B cell (primary cell): Measurements from ENCODE around the gene ABHD18. TPM values are rescaled to one million over a fixed set of nuclear protein-coding genes. Genes with fewer than 3 reads are reported as not detected.

Source experiments
- ATAC-seq: fragments of 200-7000 bp; cut with Tn5 transposase; one replicate; pipeline ENCODE4 v1.10.0; 2021; ENCODE audit warnings: low read depth, mild to moderate bottlenecking, moderate number of reproducible peaks, moderate library complexity
- CTCF ChIA-PET: fragments of 350-600 bp; sonication (Branson Sonifier 250); formaldehyde crosslinking; loops from one replicate; lab custom pipeline; 2021; ENCODE audit warnings: antibody characterized with exemption, inconsistent platforms; lab: Charles Lee
- POLR2A ChIA-PET: fragments of 350-600 bp; sonication (Branson Sonifier 250); formaldehyde crosslinking; loops from one replicate; lab custom pipeline; 2021; ENCODE audit warnings: antibody characterized with exemption; lab: Charles Lee
- DNase-seq: peaks from one replicate; pipeline ENCODE4 v3.0.0; 2013
- H2AFZ ChIP-seq: 2 replicates; pipeline ENCODE4 v1.6.1; 2012; ENCODE audit warnings: mild to moderate bottlenecking, low read depth, low read length; ENCODE audit not compliant: insufficient read depth, poor library complexity, severe bottlenecking
- H3K27ac ChIP-seq, 2 donors: 1 replicate in 1 of 2; 2 replicates in 1 of 2; pipeline ENCODE4 v1.5.1; 2012 to 2013; ENCODE audit warnings: low read length in 2 of 2, mild to moderate bottlenecking in 2 of 2, moderate library complexity in 1 of 2
- H3K27me3 ChIP-seq, 4 experiments: fragments of 200-600 bp in 1 of 4; sonication (generic) in 1 of 4; replicated peaks in 1 of 4; 1 replicate in 2 of 4; 2 replicates in 2 of 4; pipeline versions ENCODE4 v1.6.1 to v1.7.0; 2013 to 2016; ENCODE audit warnings: low read length in 3 of 4, mild to moderate bottlenecking in 2 of 4, mixed read lengths in 1 of 4, moderate library complexity in 1 of 4; ENCODE audit not compliant: insufficient read depth in 4 of 4, control insufficient read depth in 3 of 4; ENCODE audit errors: control extremely low read depth in 1 of 4
- H3K36me3 ChIP-seq, 2 experiments: replicated peaks in 1 of 2; 1 replicate in 1 of 2; 2 replicates in 1 of 2; pipeline versions ENCODE4 v1.6.1 to v1.7.1; 2013; ENCODE audit warnings: low read length in 1 of 2; ENCODE audit not compliant: insufficient read depth in 2 of 2, control insufficient read depth in 1 of 2; ENCODE audit errors: control extremely low read depth in 1 of 2, extremely low read depth in 1 of 2
- H3K4me1 ChIP-seq, 2 donors: fragments of 200-600 bp in 1 of 2; sonication (generic) in 1 of 2; 1 replicate in 1 of 2; 2 replicates in 1 of 2; pipeline versions ENCODE4 v1.5.1 to v1.6.1; 2013 to 2017; ENCODE audit warnings: low read length in 2 of 2; ENCODE audit not compliant: control insufficient read depth in 2 of 2, insufficient read depth in 2 of 2
- H3K4me2 ChIP-seq: replicated peaks from 2 replicates; pipeline ENCODE3; 2012; ENCODE audit warnings: mild to moderate bottlenecking, low read depth, low read length; ENCODE audit not compliant: poor library complexity, severe bottlenecking
- H3K4me3 ChIP-seq, 5 experiments: fragments of 200-600 bp in 1 of 5; sonication (generic) in 1 of 5; 1 replicate in 3 of 5; 2 replicates in 2 of 5; pipeline versions ENCODE4 v1.5.1 to v1.7.0; 2011 to 2016; ENCODE audit warnings: low read length in 4 of 5, mild to moderate bottlenecking in 4 of 5, low read depth in 2 of 5, control low read depth in 1 of 5, moderate library complexity in 1 of 5; ENCODE audit not compliant: insufficient read depth in 1 of 5; ENCODE audit errors: control extremely low read depth in 1 of 5, extremely low read depth in 1 of 5
- H3K79me2 ChIP-seq: fragments of 200-600 bp; sonication (generic); one replicate; pipeline ENCODE4 v1.6.0; 2016; ENCODE audit warnings: low read length; ENCODE audit not compliant: control insufficient read depth, insufficient read depth
- H3K9ac ChIP-seq: fragments of 200-600 bp; sonication (generic); 2 replicates; pipeline ENCODE4 v1.6.1; 2017; ENCODE audit warnings: mild to moderate bottlenecking, low read length, moderate library complexity
- H3K9me3 ChIP-seq, 3 donors: one replicate each; pipeline versions ENCODE4 v1.6.1 to v1.7.1; 2013; ENCODE audit warnings: low read length in 2 of 3; ENCODE audit not compliant: control insufficient read depth in 2 of 3, insufficient read depth in 1 of 3; ENCODE audit errors: control extremely low read depth in 1 of 3
- H4K20me1 ChIP-seq: 2 replicates; pipeline ENCODE4 v1.6.0; 2012; ENCODE audit warnings: mild to moderate bottlenecking, low read length; ENCODE audit not compliant: insufficient read depth, control insufficient read depth, poor library complexity, severe bottlenecking
- H3K27ac Mint-ChIP-seq: one replicate; pipeline ENCODE4 v1.8.0; 2021; ENCODE audit warnings: mixed read lengths
- H3K27me3 Mint-ChIP-seq: one replicate; pipeline ENCODE4 v1.8.0; 2021; ENCODE audit warnings: mixed read lengths
- H3K4me1 Mint-ChIP-seq: one replicate; pipeline ENCODE4 v1.8.0; 2021; ENCODE audit warnings: mixed read lengths
- H3K4me3 Mint-ChIP-seq: one replicate; pipeline ENCODE4 v1.8.0; 2021; ENCODE audit warnings: mixed read lengths
- H3K9me3 Mint-ChIP-seq: one replicate; pipeline ENCODE4 v1.8.0; 2022; ENCODE audit warnings: mixed read lengths; ENCODE audit not compliant: insufficient read depth
- EZH2 ChIP-seq: IDR thresholded peaks from 2 replicates; pipeline ENCODE4 v1.6.1; 2012; ENCODE audit warnings: borderline replicate concordance, low read depth, mild to moderate bottlenecking, moderate library complexity, low read length; ENCODE audit not compliant: insufficient read depth, poor library complexity, severe bottlenecking
- WGBS: methylation state at CpG from one replicate; pipeline ENCODE4 v1.1.5; 2013; ENCODE audit warnings: missing lambda C conversion rate; ENCODE audit not compliant: insufficient coverage; 5-methylcytosine and 5-hydroxymethylcytosine counted together
- intact Hi-C: fragments of 100-400 bp; cut with micrococcal nuclease; formaldehyde crosslinking; loops from one replicate; pipeline ENCODE4 v1.10.0; 2022
- polyA plus RNA-seq: library from polyadenylated mRNA; depleted of rRNA; stranded (reverse); fragments of >200 nt; gene quantifications from 2 replicates; pipeline ENCODE4 v1.2.3, GENCODE V29; 2012
- total RNA-seq, 2 donors: library from RNA; stranded (reverse); fragments of 120-200 nt in 1 of 2; gene quantifications; 1 replicate in 1 of 2; 2 replicates in 1 of 2; pipeline versions ENCODE4 v1.2.3 to v1.2.4, GENCODE V29; 2013 to 2022
- TF ChIP-seq, protein P1 (sequence below): fragments of 200-600 bp; IDR thresholded peaks from one replicate; pipeline ENCODE4 v1.8.0; 2022; ENCODE audit warnings: antibody characterized with exemption, mild to moderate bottlenecking

Gene ABHD18
- total and polyA plus RNA-seq, 2 donors (not counting 1 experiment from before 2014, with no cell fraction given) = 6.3 to 17.5 TPM

GRCh38 chr4:128068918-128069317, 103.7 kb downstream of the ABHD18 start:
- H4K20me1 ChIP-seq = no peaks in the 10 kb centered on the region

DNA sequence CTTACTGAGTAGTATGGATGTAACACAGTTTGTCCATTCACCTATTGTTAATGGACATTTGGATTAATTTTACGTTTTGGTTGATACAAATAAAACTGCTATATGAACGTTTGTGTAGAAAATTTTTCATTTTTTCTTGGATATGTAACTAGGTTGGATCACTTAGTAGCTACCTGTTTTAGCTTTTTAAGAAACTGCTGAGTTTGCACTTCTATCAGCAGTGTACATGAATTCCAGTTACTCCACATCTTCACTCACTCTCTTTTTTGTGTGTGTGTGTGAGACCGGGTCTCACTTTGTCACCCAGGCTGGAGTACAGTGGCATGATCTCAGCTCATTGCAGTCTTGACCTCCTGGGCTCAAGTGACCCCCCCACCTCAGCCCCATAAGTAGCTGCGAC, 111.3 kb downstream of the ABHD18 start:
- Histone ChIP-seq H3K4me3 (no peak overlapping the region), H3K4me1 (no peaks in the 10 kb centered on the region), H3K79me2 (peaks cover 4% of the 10 kb centered on the region), H3K27ac (no peak overlapping the region), H3K36me3 (no peaks in the 10 kb centered on the region), H3K9me3 (no peaks in the 10 kb centered on the region), H3K27me3 (no peaks in the 10 kb centered on the region), H2AFZ (no peak overlapping the region), H3K4me2 (no peak overlapping the region), H4K20me1 (no peaks in the 10 kb centered on the region), H3K9ac (no peak overlapping the region)
- Mint-ChIP-seq H3K27ac (no peak overlapping the region), H3K9me3 (no peaks in the 10 kb centered on the region), H3K4me1 (no peaks in the 10 kb centered on the region), H3K27me3 (no peaks in the 10 kb centered on the region), H3K4me3 (no peak overlapping the region)
- ChIA-PET CTCF (no interaction called here), POLR2A (no interaction called here)
- WGBS = no CpG with 5 or more reads among the region's 4 CpGs
- TF ChIP-seq, protein P1, sequence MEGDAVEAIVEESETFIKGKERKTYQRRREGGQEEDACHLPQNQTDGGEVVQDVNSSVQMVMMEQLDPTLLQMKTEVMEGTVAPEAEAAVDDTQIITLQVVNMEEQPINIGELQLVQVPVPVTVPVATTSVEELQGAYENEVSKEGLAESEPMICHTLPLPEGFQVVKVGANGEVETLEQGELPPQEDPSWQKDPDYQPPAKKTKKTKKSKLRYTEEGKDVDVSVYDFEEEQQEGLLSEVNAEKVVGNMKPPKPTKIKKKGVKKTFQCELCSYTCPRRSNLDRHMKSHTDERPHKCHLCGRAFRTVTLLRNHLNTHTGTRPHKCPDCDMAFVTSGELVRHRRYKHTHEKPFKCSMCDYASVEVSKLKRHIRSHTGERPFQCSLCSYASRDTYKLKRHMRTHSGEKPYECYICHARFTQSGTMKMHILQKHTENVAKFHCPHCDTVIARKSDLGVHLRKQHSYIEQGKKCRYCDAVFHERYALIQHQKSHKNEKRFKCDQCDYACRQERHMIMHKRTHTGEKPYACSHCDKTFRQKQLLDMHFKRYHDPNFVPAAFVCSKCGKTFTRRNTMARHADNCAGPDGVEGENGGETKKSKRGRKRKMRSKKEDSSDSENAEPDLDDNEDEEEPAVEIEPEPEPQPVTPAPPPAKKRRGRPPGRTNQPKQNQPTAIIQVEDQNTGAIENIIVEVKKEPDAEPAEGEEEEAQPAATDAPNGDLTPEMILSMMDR = no peak
- TF ChIP-seq EZH2 = no peak
- intact Hi-C loops = no loop called here
- DNase-seq = no peak
- no peak for ATAC-seq

More at GRCh38 chr4:128068918-128069317, 103.7 kb downstream of the ABHD18 start:
- Mint-ChIP-seq H3K27me3 (no peaks in the 10 kb centered on the region), H3K4me1 (no peaks in the 10 kb centered on the region), H3K27ac (no peak overlapping the region), H3K4me3 (no peak overlapping the region), H3K9me3 (no peaks in the 10 kb centered on the region)
- ATAC-seq (no peak), DNase-seq (no peak)
- H3K27me3 ChIP-seq = no peaks in the 10 kb centered on the region
- intact Hi-C loops = no loop called here
- H3K79me2 ChIP-seq = peaks cover 30% of the 10 kb centered on the region
- no peak overlapping the region for H3K27ac ChIP-seq
- POLR2A ChIA-PET = no interaction called here
- CTCF ChIA-PET = no interaction called here
- WGBS = no CpG with 5 or more reads among the region's 3 CpGs
- H3K36me3 ChIP-seq = no peaks in the 10 kb centered on the region
- no peak overlapping the region for H2AFZ ChIP-seq
- H3K4me1 ChIP-seq = no peaks in the 10 kb centered on the region
- no peak overlapping the region for H3K4me3 ChIP-seq
- TF ChIP-seq, protein P1 = no peak
- no peak for TF ChIP-seq EZH2
- no peaks in the 10 kb centered on the region for H3K9me3 ChIP-seq
- no peak overlapping the region for H3K9ac ChIP-seq
- no peak overlapping the region for H3K4me2 ChIP-seq

Other genes starting within 250 kb of the ABHD18 start
- not detected in 2 replicates for gene SLC25A31, start 235.0 kb upstream of the ABHD18 start, total RNA-seq
- not detected in 2 replicates for gene SLC25A31, start 235.0 kb upstream of the ABHD18 start, polyA plus RNA-seq
- not detected in 2 replicates for gene HSPA4L, start 183.1 kb upstream of the ABHD18 start, total RNA-seq
- not detected in 2 replicates for gene HSPA4L, start 183.1 kb upstream of the ABHD18 start, polyA plus RNA-seq
- gene PLK4, start 84.5 kb upstream of the ABHD18 start, total RNA-seq = 2.8 and 4.3 TPM in 2 replicates
- 1.2 and 2.0 TPM in 2 replicates for gene PLK4, start 84.5 kb upstream of the ABHD18 start, polyA plus RNA-seq
- 52.2 and 53.1 TPM in 2 replicates for gene MFSD8, start 233 bp upstream of the ABHD18 start, total RNA-seq
- gene MFSD8, start 233 bp upstream of the ABHD18 start, polyA plus RNA-seq = 18.4 and 27.2 TPM in 2 replicates
- gene LARP1B, start 95.9 kb downstream of the ABHD18 start, total RNA-seq = 13.6 and 14.6 TPM in 2 replicates
- gene LARP1B, start 95.9 kb downstream of the ABHD18 start, polyA plus RNA-seq = 4.5 and 9.1 TPM in 2 replicates